ELF-1 (cell line): Measurements from ENCODE around the gene ALPL.
"Not testable (repeated sequence)": the region's sequence is repeated elsewhere in the genome, so short reads cannot be mapped to it uniquely, and the experiment has no call there.

Source experiments
- DNase-seq: peaks from one replicate; pipeline ENCODE4 v3.0.0-alpha.2; 2016; ENCODE audit warnings: low read depth, low spot score

Gene ALPL

GRCh38 chr1:21509351-21510112 lies at the start of gene ALPL:
Gene ALPL (plus strand): TSS chr1:21509423. CDS start chr1:21554082, 44,659 bp downstream.
- DNase-seq: peak; percentile 62

GRCh38 chr1:21465127-21465526 lies 44.1 kb upstream of the ALPL start:
- not testable (repeated sequence) for DNase-seq

- not testable (repeated sequence) for DNase-seq
Observed at GRCh38 chr1:21467946-21468345, 41.3 kb upstream of the ALPL start.

- DNase-seq: peak; percentile 67
Observed at GRCh38 chr1:21468599-21468998, 40.6 kb upstream of the ALPL start.

GRCh38 chr1:21469581-21469980 lies 39.6 kb upstream of the ALPL start:
- no peak for DNase-seq

GRCh38 chr1:21472861-21473260 lies 36.4 kb upstream of the ALPL start:
- DNase-seq: no peak

GRCh38 chr1:21478356-21478755 lies 30.9 kb upstream of the ALPL start:
- DNase-seq: no peak

GRCh38 chr1:21483881-21484280 lies 25.3 kb upstream of the ALPL start:
- not testable (repeated sequence) for DNase-seq

GRCh38 chr1:21489146-21489545 lies 20.1 kb upstream of the ALPL start:
- DNase-seq: no peak

- DNase-seq: peak; percentile 65
Observed at GRCh38 chr1:21490774-21491487, 18.3 kb upstream of the ALPL start.

GRCh38 chr1:21491488-21492355 lies 17.5 kb upstream of the ALPL start:
- DNase-seq: no peak

- no peak for DNase-seq
Observed at GRCh38 chr1:21492356-21492625, 16.9 kb upstream of the ALPL start.

- no peak for DNase-seq
Observed at GRCh38 chr1:21494196-21494595, 15.0 kb upstream of the ALPL start.

- DNase-seq: no peak
Observed at GRCh38 chr1:21495225-21495820, 13.9 kb upstream of the ALPL start.

- no peak for DNase-seq
Observed at GRCh38 chr1:21496063-21496462, 13.2 kb upstream of the ALPL start.

- no peak for DNase-seq
Observed at GRCh38 chr1:21496886-21497285, 12.3 kb upstream of the ALPL start.

GRCh38 chr1:21497466-21498061 lies 11.7 kb upstream of the ALPL start:
- DNase-seq: peak; percentile 77

- no peak for DNase-seq
Observed at GRCh38 chr1:21499283-21499950, 9.8 kb upstream of the ALPL start.

GRCh38 chr1:21503706-21504377 lies 5.4 kb upstream of the ALPL start:
- no peak for DNase-seq

- DNase-seq: no peak
Observed at GRCh38 chr1:21506804-21507203, 2.4 kb upstream of the ALPL start.
